GM19239 (cell line): ENCODE data around the gene NF1.
A peak's percentile ranks its signal among the peaks of the same experiment; 100 is the strongest.
"Not testable (repeated sequence)": the region's sequence is repeated elsewhere in the genome, so short reads cannot be mapped to it uniquely, and the experiment has no call there.

Source experiments
- DNase-seq: peaks from one replicate; pipeline ENCODE4 v3.0.0; 2011; ENCODE audit warnings: low spot score; ENCODE audit not compliant: insufficient read length
- FAIRE-seq: peaks from 2 replicates; lab custom pipeline; 2011; peaks lifted over from hg19 to GRCh38; lab: Jason Lieb, UNC

Gene NF1

GRCh38 chr17:31174215-31174614 lies 79.4 kb downstream of the NF1 start:
- DNase-seq (no peak), FAIRE-seq (no peak)

GRCh38 chr17:31175237-31175636 lies 80.5 kb downstream of the NF1 start:
- DNase-seq (no peak), FAIRE-seq (no peak)

- not testable (repeated sequence) for DNase-seq, FAIRE-seq
Measured at GRCh38 chr17:31176143-31176542, 81.4 kb downstream of the NF1 start.

- DNase-seq, FAIRE-seq: not testable (repeated sequence)
Measured at GRCh38 chr17:31178951-31179350, 84.2 kb downstream of the NF1 start.

GRCh38 chr17:31195305-31195704 lies 100.5 kb downstream of the NF1 start:
- DNase-seq (no peak), FAIRE-seq (no peak)

- no peak for FAIRE-seq
Measured at GRCh38 chr17:31198026-31198425, 103.2 kb downstream of the NF1 start.

GRCh38 chr17:31198666-31199065 lies 103.9 kb downstream of the NF1 start:
- not testable (repeated sequence) for DNase-seq, FAIRE-seq

More at GRCh38 chr17:31198026-31198425, 103.2 kb downstream of the NF1 start:
- no peak for DNase-seq

- FAIRE-seq = no peak
- no peak for DNase-seq
Measured at GRCh38 chr17:31200287-31200686, 105.5 kb downstream of the NF1 start.

- no peak for FAIRE-seq
- DNase-seq = no peak
Measured at GRCh38 chr17:31202968-31203367, 108.2 kb downstream of the NF1 start.

- FAIRE-seq = no peak
Measured at GRCh38 chr17:31211352-31212012, 116.7 kb downstream of the NF1 start.

GRCh38 chr17:31216031-31216751 lies 121.4 kb downstream of the NF1 start:
- DNase-seq = no peak
- FAIRE-seq = peak; percentile 92

More at GRCh38 chr17:31211352-31212012, 116.7 kb downstream of the NF1 start:
- DNase-seq = no peak

- no peak for FAIRE-seq
Measured at GRCh38 chr17:31224366-31224765, 129.6 kb downstream of the NF1 start.

GRCh38 chr17:31225831-31226230 lies 131.1 kb downstream of the NF1 start:
- peak; percentile 11 for FAIRE-seq
- DNase-seq = no peak

More at GRCh38 chr17:31224366-31224765, 129.6 kb downstream of the NF1 start:
- no peak for DNase-seq

GRCh38 chr17:31226373-31226772 lies 131.6 kb downstream of the NF1 start:
- DNase-seq (no peak), FAIRE-seq (no peak)

GRCh38 chr17:31226950-31227349 lies 132.2 kb downstream of the NF1 start:
- DNase-seq = no peak
- no peak for FAIRE-seq

GRCh38 chr17:31231852-31232251 lies 137.1 kb downstream of the NF1 start:
- FAIRE-seq (peak; percentile 60), DNase-seq (no peak)

GRCh38 chr17:31235110-31235509 lies 140.3 kb downstream of the NF1 start:
- FAIRE-seq (no peak), DNase-seq (no peak)

- FAIRE-seq (no peak), DNase-seq (no peak)
Measured at GRCh38 chr17:31236137-31236536, 141.4 kb downstream of the NF1 start.

GRCh38 chr17:31236712-31237111 lies 141.9 kb downstream of the NF1 start:
- no peak for FAIRE-seq
- DNase-seq = no peak

- FAIRE-seq (no peak), DNase-seq (no peak)
Measured at GRCh38 chr17:31241116-31241515, 146.3 kb downstream of the NF1 start.

- DNase-seq (no peak), FAIRE-seq (peak; percentile 44)
Measured at GRCh38 chr17:31248986-31249834, 154.4 kb downstream of the NF1 start.
